ENCODE measurements around the gene FAM187B.

Gene FAM187B

GRCh38 chr19:35257113-35257461 lies 28.5 kb upstream of the FAM187B start:
- H3K4me1 ChIP-seq (ENCODE audit: insufficient read depth, low read length): no peaks in the 10 kb centered on the region
- H3K4me3 ChIP-seq (ENCODE audit: low read depth in 1 of 2, low read length in 2 of 2): no peak overlapping the region
- H3K27ac ChIP-seq (ENCODE audit: low read depth, low read length): no peak overlapping the region
- H3K9ac ChIP-seq (ENCODE audit: low read length): no peak overlapping the region
- H3K9me3 ChIP-seq (ENCODE audit: low read length): no peaks in the 10 kb centered on the region
- peaks cover 11 to 19% of the 10 kb centered on the region in 2 donors for H3K27me3 ChIP-seq (ENCODE audit: control insufficient read depth in 1 of 2, insufficient read depth in 2 of 2, low read length in 2 of 2)
- no peaks in the 10 kb centered on the region for H3K36me3 ChIP-seq (ENCODE audit: insufficient read depth, low read length)

- no peaks in the 10 kb centered on the region for H3K9me3 ChIP-seq (ENCODE audit: low read length)
- H3K9ac ChIP-seq (ENCODE audit: low read length): no peak overlapping the region
- H3K36me3 ChIP-seq (ENCODE audit: insufficient read depth, low read length): no peaks in the 10 kb centered on the region
- no peaks in the 10 kb centered on the region for H3K4me1 ChIP-seq (ENCODE audit: insufficient read depth, low read length)
- H3K4me3 ChIP-seq (ENCODE audit: low read depth in 1 of 2, low read length in 2 of 2): no peak overlapping the region
- no peak overlapping the region for H3K27ac ChIP-seq (ENCODE audit: low read depth, low read length)
- peaks cover 11 to 19% of the 10 kb centered on the region in 2 donors for H3K27me3 ChIP-seq (ENCODE audit: control insufficient read depth in 1 of 2, insufficient read depth in 2 of 2, low read length in 2 of 2)
These were observed 28.0 kb upstream of the FAM187B start for GRCh38 chr19:35256566-35256965.

GRCh38 chr19:35254341-35255297 lies 26.1 kb upstream of the FAM187B start:
- Histone ChIP-seq H3K27me3 (ENCODE audit: control insufficient read depth in 1 of 2, insufficient read depth in 2 of 2, low read length in 2 of 2) (peaks cover 11 to 23% of the 10 kb centered on the region in 2 donors), H3K4me3 (ENCODE audit: low read depth in 1 of 2, low read length in 2 of 2) (no peak overlapping the region), H3K4me1 (ENCODE audit: insufficient read depth, low read length) (no peaks in the 10 kb centered on the region), H3K9me3 (ENCODE audit: low read length) (no peaks in the 10 kb centered on the region), H3K9ac (ENCODE audit: low read length) (no peak overlapping the region), H3K27ac (ENCODE audit: low read depth, low read length) (no peak overlapping the region), H3K36me3 (ENCODE audit: insufficient read depth, low read length) (no peaks in the 10 kb centered on the region)

- peaks cover 11 to 33% of the 10 kb centered on the region in 2 donors for H3K27me3 ChIP-seq (ENCODE audit: control insufficient read depth in 1 of 2, insufficient read depth in 2 of 2, low read length in 2 of 2)
- H3K9ac ChIP-seq (ENCODE audit: low read length): no peak overlapping the region
- no peaks in the 10 kb centered on the region for H3K4me1 ChIP-seq (ENCODE audit: insufficient read depth, low read length)
- no peak overlapping the region for H3K27ac ChIP-seq (ENCODE audit: low read depth, low read length)
- no peaks in the 10 kb centered on the region for H3K9me3 ChIP-seq (ENCODE audit: low read length)
- no peak overlapping the region for H3K4me3 ChIP-seq (ENCODE audit: low read depth in 1 of 2, low read length in 2 of 2)
- H3K36me3 ChIP-seq (ENCODE audit: insufficient read depth, low read length): no peaks in the 10 kb centered on the region
These were observed 25.1 kb upstream of the FAM187B start for GRCh38 chr19:35253316-35254286.

- Histone ChIP-seq H3K36me3 (ENCODE audit: insufficient read depth, low read length) (no peaks in the 10 kb centered on the region), H3K4me1 (ENCODE audit: insufficient read depth, low read length) (no peaks in the 10 kb centered on the region), H3K9me3 (ENCODE audit: low read length) (no peaks in the 10 kb centered on the region), H3K27ac (ENCODE audit: low read depth, low read length) (no peak overlapping the region), H3K4me3 (ENCODE audit: low read depth in 1 of 2, low read length in 2 of 2) (no peak overlapping the region), H3K27me3 (ENCODE audit: control insufficient read depth in 1 of 2, insufficient read depth in 2 of 2, low read length in 2 of 2) (peaks cover 0 to 39% of the 10 kb centered on the region in 2 donors), H3K9ac (ENCODE audit: low read length) (no peak overlapping the region)
These were observed 22.9 kb upstream of the FAM187B start for GRCh38 chr19:35251456-35251855.

- peaks cover 0 to 35% of the 10 kb centered on the region in 2 donors for H3K27me3 ChIP-seq (ENCODE audit: control insufficient read depth in 1 of 2, insufficient read depth in 2 of 2, low read length in 2 of 2)
- H3K36me3 ChIP-seq (ENCODE audit: insufficient read depth, low read length): no peaks in the 10 kb centered on the region
- no peaks in the 10 kb centered on the region for H3K4me1 ChIP-seq (ENCODE audit: insufficient read depth, low read length)
- H3K9ac ChIP-seq (ENCODE audit: low read length): no peak overlapping the region
- no peak overlapping the region for H3K4me3 ChIP-seq (ENCODE audit: low read depth in 1 of 2, low read length in 2 of 2)
- H3K9me3 ChIP-seq (ENCODE audit: low read length): no peaks in the 10 kb centered on the region
- no peak overlapping the region for H3K27ac ChIP-seq (ENCODE audit: low read depth, low read length)
These were observed 21.5 kb upstream of the FAM187B start for GRCh38 chr19:35249848-35250711.

GRCh38 chr19:35249146-35249847 lies 20.8 kb upstream of the FAM187B start:
- H3K9ac ChIP-seq (ENCODE audit: low read length): no peak overlapping the region
- no peaks in the 10 kb centered on the region for H3K36me3 ChIP-seq (ENCODE audit: insufficient read depth, low read length)
- peaks cover 0 to 27% of the 10 kb centered on the region in 2 donors for H3K27me3 ChIP-seq (ENCODE audit: control insufficient read depth in 1 of 2, insufficient read depth in 2 of 2, low read length in 2 of 2)
- no peaks in the 10 kb centered on the region for H3K9me3 ChIP-seq (ENCODE audit: low read length)
- H3K4me3 ChIP-seq (ENCODE audit: low read depth in 1 of 2, low read length in 2 of 2): no peak overlapping the region
- H3K4me1 ChIP-seq (ENCODE audit: insufficient read depth, low read length): no peaks in the 10 kb centered on the region
- no peak overlapping the region for H3K27ac ChIP-seq (ENCODE audit: low read depth, low read length)

GRCh38 chr19:35248310-35249145 lies 20.0 kb upstream of the FAM187B start, which contains the start of gene LSR:
LSR (plus strand) TSS chr19:35249002; CDS start chr19:35249023, 21 bp downstream.
- no peak within 1 kb of the TSS for H3K9ac ChIP-seq (ENCODE audit: low read length)
- H3K4me3 ChIP-seq (ENCODE audit: low read depth in 1 of 2, low read length in 2 of 2): peak within 1 kb of the TSS in 1 of 2 donors; percentile 14
- H3K9me3 ChIP-seq (ENCODE audit: low read length): no peaks in the 10 kb centered on the region
- H3K36me3 ChIP-seq (ENCODE audit: insufficient read depth, low read length): no peaks in the 10 kb centered on the region
- H3K4me1 ChIP-seq (ENCODE audit: insufficient read depth, low read length): no peaks in the 10 kb centered on the region
- peaks cover 0 to 26% of the 10 kb centered on the region in 2 donors for H3K27me3 ChIP-seq (ENCODE audit: control insufficient read depth in 1 of 2, insufficient read depth in 2 of 2, low read length in 2 of 2)
- H3K27ac ChIP-seq (ENCODE audit: low read depth, low read length): no peak within 1 kb of the TSS

- Histone ChIP-seq H3K27me3 (ENCODE audit: control insufficient read depth in 1 of 2, insufficient read depth in 2 of 2, low read length in 2 of 2) (peaks cover 0 to 26% of the 10 kb centered on the region in 2 donors), H3K9ac (ENCODE audit: low read length) (no peak overlapping the region)
These were observed 19.2 kb upstream of the FAM187B start for GRCh38 chr19:35247526-35248309.

More at GRCh38 chr19:35247526-35248309, 19.2 kb upstream of the FAM187B start:
- H3K4me3 ChIP-seq (ENCODE audit: low read depth in 1 of 2, low read length in 2 of 2): peak overlapping the region in 1 of 2 donors; percentile 14
- H3K27ac ChIP-seq (ENCODE audit: low read depth, low read length): no peak overlapping the region
- no peaks in the 10 kb centered on the region for H3K36me3 ChIP-seq (ENCODE audit: insufficient read depth, low read length)
- H3K9me3 ChIP-seq (ENCODE audit: low read length): no peaks in the 10 kb centered on the region
- no peaks in the 10 kb centered on the region for H3K4me1 ChIP-seq (ENCODE audit: insufficient read depth, low read length)
